GM12864 (cell line): ENCODE measurements around the gene C12orf42.
A peak's percentile ranks its signal among the peaks of the same experiment; 100 is the strongest.

Experiments
- DNase-seq: peaks from one replicate; pipeline ENCODE4 v3.0.0-alpha.2; 2011; ENCODE audit warnings: low read depth
- H3K4me3 ChIP-seq: 2 replicates; pipeline ENCODE4 v1.5.1; 2011; ENCODE audit warnings: mild to moderate bottlenecking, low read depth, low read length, control low read depth
- TF ChIP-seq, protein P1 (sequence below): IDR thresholded peaks from 2 replicates; pipeline ENCODE4 v1.5.1; 2011; ENCODE audit warnings: low read depth, mild to moderate bottlenecking, moderate library complexity, low read length, control low read depth, inconsistent platforms; ENCODE audit errors: missing control alignments

Gene C12orf42

GRCh38 chr12:103326190-103326589, 169.6 kb downstream of the C12orf42 start:
- H3K4me3 ChIP-seq: no peak overlapping the region
- TF ChIP-seq, protein P1, sequence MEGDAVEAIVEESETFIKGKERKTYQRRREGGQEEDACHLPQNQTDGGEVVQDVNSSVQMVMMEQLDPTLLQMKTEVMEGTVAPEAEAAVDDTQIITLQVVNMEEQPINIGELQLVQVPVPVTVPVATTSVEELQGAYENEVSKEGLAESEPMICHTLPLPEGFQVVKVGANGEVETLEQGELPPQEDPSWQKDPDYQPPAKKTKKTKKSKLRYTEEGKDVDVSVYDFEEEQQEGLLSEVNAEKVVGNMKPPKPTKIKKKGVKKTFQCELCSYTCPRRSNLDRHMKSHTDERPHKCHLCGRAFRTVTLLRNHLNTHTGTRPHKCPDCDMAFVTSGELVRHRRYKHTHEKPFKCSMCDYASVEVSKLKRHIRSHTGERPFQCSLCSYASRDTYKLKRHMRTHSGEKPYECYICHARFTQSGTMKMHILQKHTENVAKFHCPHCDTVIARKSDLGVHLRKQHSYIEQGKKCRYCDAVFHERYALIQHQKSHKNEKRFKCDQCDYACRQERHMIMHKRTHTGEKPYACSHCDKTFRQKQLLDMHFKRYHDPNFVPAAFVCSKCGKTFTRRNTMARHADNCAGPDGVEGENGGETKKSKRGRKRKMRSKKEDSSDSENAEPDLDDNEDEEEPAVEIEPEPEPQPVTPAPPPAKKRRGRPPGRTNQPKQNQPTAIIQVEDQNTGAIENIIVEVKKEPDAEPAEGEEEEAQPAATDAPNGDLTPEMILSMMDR: peak; percentile 59
- DNase-seq: no peak

DNA sequence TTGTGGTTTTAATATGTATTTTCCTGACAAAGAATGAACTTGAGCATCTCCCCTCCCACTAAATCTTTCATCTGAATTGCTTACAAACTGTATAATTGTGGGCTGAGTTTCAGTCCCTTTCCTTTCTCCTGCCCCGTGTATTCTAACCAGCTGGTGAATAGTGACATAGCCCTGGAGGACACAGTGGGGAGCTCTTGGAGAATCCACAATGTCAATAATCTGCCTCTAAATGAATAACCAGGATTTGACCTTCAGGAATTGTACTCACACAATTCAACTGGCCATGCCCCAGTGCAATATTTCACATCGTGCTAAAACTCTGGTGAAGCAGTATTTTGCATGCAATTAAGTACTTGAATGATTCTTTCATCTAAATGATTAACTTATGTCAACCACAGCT, 177.2 kb downstream of the C12orf42 start:
- TF ChIP-seq, protein P1: no peak
- no peak overlapping the region for H3K4me3 ChIP-seq
- DNase-seq: no peak

DNA sequence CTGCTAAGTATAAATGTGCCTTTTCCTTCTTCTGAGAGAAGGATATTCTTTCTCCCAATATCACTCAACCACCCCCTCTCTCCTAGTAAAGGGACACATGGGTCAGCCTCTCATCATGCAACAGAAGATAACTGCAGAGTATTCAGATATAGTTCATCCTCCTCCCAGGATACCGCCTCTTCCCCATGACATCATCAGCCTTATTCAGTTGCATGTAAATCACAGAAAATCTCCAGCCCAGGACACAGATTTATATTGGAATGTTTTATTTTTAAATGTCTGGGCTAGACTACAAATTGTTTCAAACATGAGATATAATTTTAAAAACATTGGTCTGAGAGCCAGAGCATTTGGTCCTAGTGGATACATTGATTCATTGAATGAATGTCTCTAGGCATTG, 178.5 kb downstream of the C12orf42 start:
- no peak for DNase-seq
- TF ChIP-seq, protein P1: no peak
- no peak overlapping the region for H3K4me3 ChIP-seq

DNA sequence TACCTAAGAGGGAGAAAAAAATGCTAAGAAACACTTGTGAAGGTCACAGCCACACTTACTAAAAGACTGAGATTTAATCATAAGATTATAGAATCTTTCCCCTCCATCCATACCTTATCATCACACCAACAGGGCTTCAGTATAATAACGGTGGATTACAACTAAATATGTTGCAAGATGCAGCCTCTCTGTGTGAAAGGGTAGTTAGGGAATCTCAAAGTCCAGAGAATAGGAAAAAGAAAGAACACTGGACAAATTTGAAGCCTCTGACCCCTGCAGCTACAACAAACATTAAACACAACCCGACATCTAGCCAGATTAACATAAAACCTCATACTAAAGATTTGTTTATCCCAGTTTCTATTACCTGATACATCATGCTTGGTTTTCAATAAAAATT, 181.0 kb downstream of the C12orf42 start:
- no peak for DNase-seq
- TF ChIP-seq, protein P1: no peak
- no peak overlapping the region for H3K4me3 ChIP-seq

DNA sequence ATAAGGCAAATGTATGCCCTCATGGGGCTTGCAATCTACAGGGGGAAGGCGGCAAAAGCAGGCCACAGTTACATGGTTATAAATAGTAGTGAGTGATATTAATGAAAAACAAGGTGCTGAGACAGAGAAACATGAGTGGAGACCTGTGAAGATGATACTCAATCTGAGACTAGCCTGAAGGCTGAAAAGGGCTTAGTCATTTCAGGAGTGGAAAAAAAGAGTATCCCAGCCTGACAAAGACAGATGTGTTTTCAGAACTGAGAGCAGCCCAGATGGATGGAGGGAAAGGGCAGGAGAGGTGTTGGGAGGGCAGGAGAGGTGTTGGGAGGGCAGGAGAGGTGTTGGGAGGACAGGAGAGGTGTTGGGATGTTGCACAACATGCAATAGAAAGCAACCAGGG, 181.9 kb downstream of the C12orf42 start:
- no peak overlapping the region for H3K4me3 ChIP-seq
- TF ChIP-seq, protein P1: no peak
- DNase-seq: no peak

GRCh38 chr12:103312742-103313354, 182.9 kb downstream of the C12orf42 start:
- DNase-seq: no peak
- H3K4me3 ChIP-seq: no peak overlapping the region
- TF ChIP-seq, protein P1: no peak
